Measurements from ENCODE around the gene OCA2. TPM values are rescaled to one million over a fixed set of nuclear protein-coding genes. Genes with fewer than 3 reads are reported as not detected.

OCA2 gene
- total RNA-seq, 1 donor from 2014 or later: 0.79 TPM

DNA sequence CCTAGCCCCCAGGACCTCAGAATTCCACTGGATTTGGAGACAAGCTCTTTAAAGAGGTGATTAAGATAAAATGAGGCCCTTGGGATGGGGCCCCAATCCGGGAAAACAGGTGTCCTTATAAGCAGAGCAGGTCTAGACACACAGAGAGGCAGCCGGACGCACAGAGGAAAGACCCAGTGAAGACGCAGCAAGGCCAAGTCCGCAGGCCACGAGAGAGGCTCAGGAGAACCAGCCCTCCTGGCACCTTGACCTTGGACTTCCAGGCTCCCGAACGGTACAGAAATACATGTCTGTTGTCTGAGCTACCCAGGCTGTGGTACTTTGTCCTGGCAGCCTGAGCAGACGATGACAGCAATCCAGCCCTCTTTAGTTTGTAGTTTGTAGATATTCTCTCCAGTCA, 324.5 kb downstream of the OCA2 start:
- TF ChIP-seq, protein P1, sequence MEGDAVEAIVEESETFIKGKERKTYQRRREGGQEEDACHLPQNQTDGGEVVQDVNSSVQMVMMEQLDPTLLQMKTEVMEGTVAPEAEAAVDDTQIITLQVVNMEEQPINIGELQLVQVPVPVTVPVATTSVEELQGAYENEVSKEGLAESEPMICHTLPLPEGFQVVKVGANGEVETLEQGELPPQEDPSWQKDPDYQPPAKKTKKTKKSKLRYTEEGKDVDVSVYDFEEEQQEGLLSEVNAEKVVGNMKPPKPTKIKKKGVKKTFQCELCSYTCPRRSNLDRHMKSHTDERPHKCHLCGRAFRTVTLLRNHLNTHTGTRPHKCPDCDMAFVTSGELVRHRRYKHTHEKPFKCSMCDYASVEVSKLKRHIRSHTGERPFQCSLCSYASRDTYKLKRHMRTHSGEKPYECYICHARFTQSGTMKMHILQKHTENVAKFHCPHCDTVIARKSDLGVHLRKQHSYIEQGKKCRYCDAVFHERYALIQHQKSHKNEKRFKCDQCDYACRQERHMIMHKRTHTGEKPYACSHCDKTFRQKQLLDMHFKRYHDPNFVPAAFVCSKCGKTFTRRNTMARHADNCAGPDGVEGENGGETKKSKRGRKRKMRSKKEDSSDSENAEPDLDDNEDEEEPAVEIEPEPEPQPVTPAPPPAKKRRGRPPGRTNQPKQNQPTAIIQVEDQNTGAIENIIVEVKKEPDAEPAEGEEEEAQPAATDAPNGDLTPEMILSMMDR (IDR thresholded peaks at IDR 0.05; ENCODE audit: unreplicated experiment): no peak
- H3K9me3 Mint-ChIP-seq (ENCODE audit: low read depth): peaks cover 3% of the 10 kb centered on the region
- no peak overlapping the region for H3K4me3 Mint-ChIP-seq (ENCODE audit: low read depth)
- no peaks in the 10 kb centered on the region for H3K27me3 Mint-ChIP-seq
- H3K36me3 Mint-ChIP-seq (ENCODE audit: insufficient read depth): no peaks in the 10 kb centered on the region
- H3K4me1 Mint-ChIP-seq (ENCODE audit: low read depth): no peaks in the 10 kb centered on the region
- no peak overlapping the region for H3K27ac Mint-ChIP-seq
- no peak for DNase-seq (ENCODE audit: low spot score, unreplicated experiment)

DNA sequence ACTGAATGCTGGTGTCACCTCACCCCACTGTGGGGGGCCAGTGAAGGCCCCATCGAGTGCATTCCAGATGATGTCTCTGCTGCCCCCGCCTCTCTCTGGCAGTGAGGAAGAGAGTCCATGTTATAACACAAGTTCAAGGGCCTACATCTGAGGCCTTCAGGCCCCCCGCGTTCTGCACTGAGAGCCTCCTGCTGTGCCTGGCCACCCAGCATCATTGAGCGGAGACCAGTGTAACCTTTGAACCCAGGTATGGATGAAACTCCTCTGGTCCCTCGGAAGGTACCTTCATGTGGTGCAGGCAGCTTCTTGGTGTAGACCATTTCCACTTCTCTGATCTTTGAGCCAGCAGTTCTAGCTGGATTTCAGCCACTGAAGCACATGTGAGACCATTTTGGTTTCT, 324.9 kb downstream of the OCA2 start:
- Mint-ChIP-seq H3K4me1 (ENCODE audit: low read depth) (no peaks in the 10 kb centered on the region), H3K36me3 (ENCODE audit: insufficient read depth) (no peaks in the 10 kb centered on the region), H3K27ac (no peak overlapping the region), H3K9me3 (ENCODE audit: low read depth) (peaks cover 3% of the 10 kb centered on the region), H3K27me3 (no peaks in the 10 kb centered on the region), H3K4me3 (ENCODE audit: low read depth) (no peak overlapping the region)
- no peak for DNase-seq (ENCODE audit: low spot score, unreplicated experiment)
- TF ChIP-seq, protein P1 (IDR thresholded peaks at IDR 0.05; ENCODE audit: unreplicated experiment): no peak

DNA sequence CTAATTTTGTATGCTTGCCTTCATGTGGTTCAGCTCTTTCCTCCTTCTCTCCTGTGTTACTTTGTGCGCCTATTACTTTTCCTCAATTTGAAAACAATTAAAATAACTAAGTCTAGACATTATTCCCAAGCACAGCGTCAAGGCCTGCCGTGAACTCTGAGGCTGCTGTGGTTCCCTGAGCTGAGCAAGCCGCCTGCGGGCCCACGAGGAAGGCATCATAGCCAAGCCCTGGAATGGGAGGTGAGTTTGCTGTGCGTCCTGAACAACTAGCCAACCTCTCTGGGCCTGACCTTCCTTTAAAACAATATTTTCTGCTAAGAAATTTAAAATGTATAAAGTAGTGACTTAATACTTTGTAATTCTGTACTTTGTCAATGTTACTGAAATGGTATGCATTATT, 327.2 kb downstream of the OCA2 start:
- H3K4me3 Mint-ChIP-seq (ENCODE audit: low read depth): no peak overlapping the region
- no peaks in the 10 kb centered on the region for H3K36me3 Mint-ChIP-seq (ENCODE audit: insufficient read depth)
- no peaks in the 10 kb centered on the region for H3K27me3 Mint-ChIP-seq
- TF ChIP-seq, protein P1 (IDR thresholded peaks at IDR 0.05; ENCODE audit: unreplicated experiment): no peak
- peaks cover 5% of the 10 kb centered on the region for H3K9me3 Mint-ChIP-seq (ENCODE audit: low read depth)
- H3K27ac Mint-ChIP-seq: no peak overlapping the region
- H3K4me1 Mint-ChIP-seq (ENCODE audit: low read depth): peaks cover 2% of the 10 kb centered on the region
- no peak for DNase-seq (ENCODE audit: low spot score, unreplicated experiment)

DNA sequence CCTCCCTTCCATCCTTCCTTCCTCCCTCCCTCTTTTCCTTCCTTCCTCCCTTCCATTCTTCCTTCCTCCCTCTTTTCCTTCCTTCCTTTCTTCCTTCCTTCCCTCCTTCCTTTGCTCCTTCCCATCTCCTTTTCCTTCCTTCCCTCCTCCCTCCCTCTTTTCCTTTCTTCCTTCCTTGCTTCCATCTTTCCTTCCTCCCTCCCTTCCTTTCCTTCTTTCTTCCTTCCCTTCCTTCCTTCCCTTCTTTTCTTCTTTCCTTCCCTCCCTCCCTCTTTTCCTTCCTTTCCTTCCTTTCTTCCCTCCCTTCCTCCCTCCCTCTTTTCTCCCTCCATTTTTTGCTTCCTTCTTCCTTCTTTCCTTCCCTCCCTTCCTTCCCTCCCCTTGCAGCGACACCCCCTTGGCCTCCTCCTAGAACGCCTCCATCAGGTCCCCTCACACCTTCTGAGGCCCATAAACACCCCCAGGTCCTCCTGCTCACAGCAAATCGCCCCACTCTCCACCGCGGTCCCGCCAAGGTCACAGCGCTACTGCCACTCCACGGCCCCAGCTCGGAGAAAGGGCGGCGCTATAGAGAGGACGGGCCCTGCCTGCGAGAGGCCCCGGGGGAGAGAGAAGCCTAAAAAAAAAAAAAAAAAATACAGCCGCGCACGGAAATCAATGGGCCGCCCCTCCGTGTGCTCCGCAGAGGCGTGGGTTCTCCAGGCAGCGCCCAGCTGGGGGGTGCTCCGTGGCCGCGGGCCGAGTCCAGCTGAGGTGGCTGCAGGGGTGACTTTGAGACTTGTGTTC, 328.2 kb downstream of the OCA2 start:
- Mint-ChIP-seq H3K36me3 (ENCODE audit: insufficient read depth) (no peaks in the 10 kb centered on the region), H3K9me3 (ENCODE audit: low read depth) (peaks cover 7% of the 10 kb centered on the region), H3K4me3 (ENCODE audit: low read depth) (no peak overlapping the region), H3K4me1 (ENCODE audit: low read depth) (peaks cover 2% of the 10 kb centered on the region), H3K27me3 (no peaks in the 10 kb centered on the region), H3K27ac (no peak overlapping the region)
- TF ChIP-seq, protein P1 (IDR thresholded peaks at IDR 0.05; ENCODE audit: unreplicated experiment): no peak
- no peak for DNase-seq (ENCODE audit: low spot score, unreplicated experiment)

DNA sequence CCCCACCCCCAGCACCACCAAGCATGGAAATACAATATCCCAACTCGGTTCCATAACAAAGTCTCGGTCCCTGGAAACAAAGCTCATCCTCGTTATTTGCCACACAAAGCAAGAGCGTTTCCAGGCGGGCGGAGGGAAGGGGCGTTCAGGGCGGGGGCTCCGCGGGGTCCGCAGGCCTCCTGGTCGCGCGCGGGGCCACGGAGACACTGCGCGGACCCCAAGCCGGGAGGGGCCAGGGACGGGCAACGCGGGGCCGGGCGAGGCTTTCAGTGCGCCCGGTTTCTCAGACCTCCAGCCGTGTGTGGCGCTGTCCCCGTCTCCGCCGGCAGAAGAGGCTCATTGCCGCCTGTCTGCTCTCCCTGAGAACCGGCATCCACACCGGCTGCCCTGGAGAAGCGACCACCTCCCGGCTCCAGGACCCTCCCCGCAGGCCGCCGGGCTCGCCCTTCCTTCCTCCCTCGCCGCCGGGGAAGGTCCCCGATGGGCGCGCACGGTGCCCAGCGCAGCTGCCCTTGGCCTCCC, 329.0 kb downstream of the OCA2 start:
- TF ChIP-seq, protein P1 (IDR thresholded peaks at IDR 0.05; ENCODE audit: unreplicated experiment): no peak
- no peak overlapping the region for H3K27ac Mint-ChIP-seq
- H3K4me1 Mint-ChIP-seq (ENCODE audit: low read depth): peaks cover 2% of the 10 kb centered on the region
- no peaks in the 10 kb centered on the region for H3K36me3 Mint-ChIP-seq (ENCODE audit: insufficient read depth)
- no peak for DNase-seq (ENCODE audit: low spot score, unreplicated experiment)
- no peak overlapping the region for H3K4me3 Mint-ChIP-seq (ENCODE audit: low read depth)
- H3K9me3 Mint-ChIP-seq (ENCODE audit: low read depth): peaks cover 7% of the 10 kb centered on the region
- no peaks in the 10 kb centered on the region for H3K27me3 Mint-ChIP-seq
